BJ (cell line): ENCODE results near the gene POLE. TPM values are rescaled to one million over a fixed set of nuclear protein-coding genes. Genes with fewer than 3 reads are reported as not detected.

Source experiments
- CTCF ChIA-PET: fragments of 350-600 bp; formaldehyde crosslinking; extraction: SDS; loops from one replicate; lab custom pipeline; 2021; ENCODE audit warnings: antibody characterized with exemption, inconsistent platforms; lab: Yijun Ruan, JAX
- POLR2A ChIA-PET: fragments of 300-600 bp; sonication (Branson Sonifier 250); formaldehyde crosslinking; extraction: SDS; loops from one replicate; lab custom pipeline; 2021; ENCODE audit warnings: antibody characterized with exemption; lab: Charles Lee
- DNase-seq: peaks from one replicate; pipeline ENCODE4 v3.0.0-alpha.2; 2011; ENCODE audit warnings: low read depth
- H3K27me3 ChIP-seq: 2 replicates; pipeline ENCODE4 v1.6.0; 2011; ENCODE audit warnings: low read length; ENCODE audit not compliant: control insufficient read depth, insufficient read depth
- H3K36me3 ChIP-seq: 2 replicates; pipeline ENCODE4 v1.5.1; 2011; ENCODE audit warnings: low read length; ENCODE audit not compliant: control insufficient read depth, insufficient read depth
- H3K4me3 ChIP-seq: 2 replicates; pipeline ENCODE4 v1.5.1; 2011; ENCODE audit warnings: low read depth, mild to moderate bottlenecking, control low read depth, low read length
- polyA plus RNA-seq: library from polyadenylated mRNA; depleted of rRNA; stranded (reverse); fragments of >200 nt; gene quantifications from 2 replicates; pipeline ENCODE4 v1.2.3, GENCODE V29; 2011
- TF ChIP-seq, protein P1 (sequence below): IDR thresholded peaks from 2 replicates; pipeline ENCODE4 v1.5.1; 2011; ENCODE audit warnings: low read depth, mild to moderate bottlenecking, control low read depth, inconsistent platforms, low read length, moderate library complexity; ENCODE audit not compliant: insufficient read depth

The POLE gene
- polyA plus RNA-seq, 1 experiment, result 17.7 TPM

DNA sequence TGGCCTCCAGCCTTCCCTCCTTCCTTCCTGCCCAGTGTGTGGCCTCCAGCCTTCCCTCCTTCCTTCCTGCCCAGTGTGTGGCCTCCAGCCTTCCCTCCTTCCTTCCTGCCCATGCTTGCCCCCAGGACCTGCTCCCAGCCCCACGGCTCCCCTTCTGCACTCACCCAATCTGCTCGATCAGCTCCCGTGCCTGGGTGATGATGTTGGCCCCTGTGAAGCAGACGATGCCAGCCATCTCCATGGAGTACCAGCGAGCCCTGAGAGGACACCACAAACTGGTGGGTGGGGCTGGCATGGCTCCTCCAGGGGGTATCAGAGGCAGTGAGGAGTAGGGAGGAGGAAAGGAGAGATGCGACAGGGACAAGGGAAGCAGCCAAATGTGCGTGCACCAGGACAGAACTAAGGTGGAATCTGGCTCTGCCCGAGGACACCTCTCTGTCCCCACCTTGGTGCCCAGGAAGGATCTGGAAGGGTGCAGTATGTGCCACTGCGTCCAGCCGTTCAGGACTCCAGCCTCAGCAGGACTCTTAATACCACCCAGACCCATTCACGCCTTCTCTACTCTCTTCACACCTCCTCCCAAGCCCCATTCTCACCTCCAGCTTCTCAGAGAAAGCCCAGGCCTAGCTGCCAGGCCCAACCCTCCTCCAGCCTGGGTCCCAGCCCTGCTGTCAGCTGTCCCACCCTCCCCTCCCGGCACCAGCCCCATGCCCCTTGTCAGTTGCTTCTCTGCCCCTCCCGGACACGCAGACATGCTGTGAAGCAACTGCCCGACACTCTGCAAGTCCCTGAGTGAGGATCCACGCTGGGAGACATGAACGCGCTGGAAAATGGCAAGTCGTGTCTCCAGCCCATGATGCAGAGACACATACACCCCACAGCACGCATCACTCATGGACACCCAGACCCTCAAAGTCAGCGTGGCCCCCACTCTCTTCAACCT is 22.7 kb downstream of the POLE start:
- H3K4me3 ChIP-seq, result no peak overlapping the region
- H3K27me3 ChIP-seq, result no peaks in the 10 kb centered on the region
- peaks cover 10% of the 10 kb centered on the region for H3K36me3 ChIP-seq
- TF ChIP-seq, protein P1, sequence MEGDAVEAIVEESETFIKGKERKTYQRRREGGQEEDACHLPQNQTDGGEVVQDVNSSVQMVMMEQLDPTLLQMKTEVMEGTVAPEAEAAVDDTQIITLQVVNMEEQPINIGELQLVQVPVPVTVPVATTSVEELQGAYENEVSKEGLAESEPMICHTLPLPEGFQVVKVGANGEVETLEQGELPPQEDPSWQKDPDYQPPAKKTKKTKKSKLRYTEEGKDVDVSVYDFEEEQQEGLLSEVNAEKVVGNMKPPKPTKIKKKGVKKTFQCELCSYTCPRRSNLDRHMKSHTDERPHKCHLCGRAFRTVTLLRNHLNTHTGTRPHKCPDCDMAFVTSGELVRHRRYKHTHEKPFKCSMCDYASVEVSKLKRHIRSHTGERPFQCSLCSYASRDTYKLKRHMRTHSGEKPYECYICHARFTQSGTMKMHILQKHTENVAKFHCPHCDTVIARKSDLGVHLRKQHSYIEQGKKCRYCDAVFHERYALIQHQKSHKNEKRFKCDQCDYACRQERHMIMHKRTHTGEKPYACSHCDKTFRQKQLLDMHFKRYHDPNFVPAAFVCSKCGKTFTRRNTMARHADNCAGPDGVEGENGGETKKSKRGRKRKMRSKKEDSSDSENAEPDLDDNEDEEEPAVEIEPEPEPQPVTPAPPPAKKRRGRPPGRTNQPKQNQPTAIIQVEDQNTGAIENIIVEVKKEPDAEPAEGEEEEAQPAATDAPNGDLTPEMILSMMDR, result no peak
- POLR2A ChIA-PET, result no interaction called here
- CTCF ChIA-PET, result interaction anchor here (1.9 to 2.0 kb wide), 2 partner anchors 26 kb away, joined by 5 to 7 read pairs; no protein-coding TSS in a partner anchor
- DNase-seq, result no peak

DNA sequence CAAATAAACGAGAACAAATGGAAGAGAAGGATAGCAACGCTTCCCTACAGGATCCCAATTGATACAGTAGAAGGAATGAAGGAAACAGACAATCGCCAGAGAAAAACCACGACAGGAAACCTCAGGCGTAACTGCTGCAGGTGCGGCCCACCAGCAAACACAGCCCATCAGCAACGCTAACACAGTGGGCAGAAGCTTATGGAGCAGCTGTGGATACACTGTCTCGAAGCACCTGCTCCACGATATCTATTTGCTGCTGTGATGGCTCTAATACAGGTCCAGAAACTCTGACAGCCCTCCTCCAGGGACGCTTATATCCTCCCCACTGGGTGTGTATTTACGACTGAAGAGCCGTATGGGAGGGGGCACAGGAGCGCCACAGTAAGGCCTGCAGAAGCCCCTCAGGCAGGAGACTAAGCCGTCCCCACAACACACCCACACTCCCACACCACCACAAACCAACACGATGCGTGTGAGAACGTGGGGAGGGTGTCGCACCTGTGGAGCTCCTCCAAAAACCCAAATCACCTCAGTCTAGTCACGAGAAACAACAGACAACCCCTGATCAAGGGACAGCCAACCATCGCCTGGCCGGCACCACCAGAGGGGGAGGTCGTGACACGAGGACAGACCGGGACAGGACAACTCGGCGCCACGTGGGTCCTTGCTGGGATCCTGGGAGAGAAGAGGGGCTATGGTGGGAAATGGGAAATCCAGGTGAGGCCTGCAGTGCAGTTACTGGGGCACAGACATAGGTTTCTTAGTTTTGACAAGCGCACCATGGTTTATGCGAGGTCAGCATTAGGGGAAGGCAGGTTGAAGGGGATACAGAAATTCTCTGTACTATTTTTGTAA is 24.0 kb downstream of the POLE start:
- ChIA-PET CTCF (interaction anchor here (2.0 kb wide), 1 partner anchor 25 kb away, joined by 7 read pairs; no protein-coding TSS in a partner anchor), POLR2A (no interaction called here)
- no peaks in the 10 kb centered on the region for H3K27me3 ChIP-seq
- DNase-seq, result no peak
- TF ChIP-seq, protein P1, result no peak
- peaks cover 15% of the 10 kb centered on the region for H3K36me3 ChIP-seq
- no peak overlapping the region for H3K4me3 ChIP-seq

GRCh38 chr12:132661972-132662371 is 25.2 kb downstream of the POLE start:
- Histone ChIP-seq H3K36me3 (peaks cover 18% of the 10 kb centered on the region), H3K27me3 (no peaks in the 10 kb centered on the region), H3K4me3 (no peak overlapping the region)
- TF ChIP-seq, protein P1, result no peak
- DNase-seq, result no peak
- CTCF ChIA-PET, result interaction anchor here (1.1 kb wide), 1 partner anchor 23 kb away, joined by 3 read pairs; no protein-coding TSS in a partner anchor
- POLR2A ChIA-PET, result no interaction called here

DNA sequence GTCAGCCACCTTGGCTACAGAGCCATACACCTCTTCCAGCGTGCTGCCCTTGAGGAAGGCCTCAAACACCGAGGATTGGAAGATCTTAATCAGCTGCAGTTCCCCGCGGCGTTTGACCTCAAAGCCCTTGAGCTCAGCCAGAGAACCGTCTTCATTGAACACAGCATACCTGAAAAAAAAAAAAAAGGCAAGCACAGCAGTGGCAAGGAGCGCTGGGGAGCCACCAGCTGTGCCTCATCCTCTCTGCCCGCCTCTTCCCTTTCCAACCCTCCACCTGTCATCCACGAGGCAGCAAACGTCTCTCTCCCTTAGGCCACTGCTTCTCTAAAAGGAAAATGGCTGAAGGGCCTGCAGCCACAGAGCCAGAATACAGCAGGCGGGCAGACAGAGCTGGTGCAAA is 26.1 kb downstream of the POLE start:
- Histone ChIP-seq H3K27me3 (no peaks in the 10 kb centered on the region), H3K36me3 (peaks cover 18% of the 10 kb centered on the region), H3K4me3 (no peak overlapping the region)
- TF ChIP-seq, protein P1, result no peak
- CTCF ChIA-PET, result interaction anchor here (1.1 kb wide), 1 partner anchor 22 kb away, joined by 3 read pairs; no protein-coding TSS in a partner anchor
- POLR2A ChIA-PET, result no interaction called here
- no peak for DNase-seq
